Cardiac fibroblast (primary cell): ENCODE data around the gene DBF4B.

Experiments used
- DNase-seq, 2 donors: peaks; one replicate each; pipeline versions ENCODE4 v3.0.0 to v3.0.0-alpha.2; 2010; ENCODE audit warnings: low read depth in 2 of 2
- H3K4me3 ChIP-seq, 2 donors: replicated peaks in 1 of 2; 1 replicate in 1 of 2; 2 replicates in 1 of 2; pipeline ENCODE4 v1.5.1; 2011; ENCODE audit warnings: low read depth in 2 of 2, low read length in 2 of 2, mild to moderate bottlenecking in 2 of 2, moderate library complexity in 1 of 2
- CTCF ChIP-seq: IDR thresholded peaks from one replicate; pipeline ENCODE4 v1.5.1; 2011; ENCODE audit warnings: low read depth, mild to moderate bottlenecking, low read length, inconsistent platforms

Gene DBF4B

GRCh38 chr17:44769230-44769629, 60.8 kb downstream of the DBF4B start:
- H3K4me3 ChIP-seq: no peak overlapping the region
- DNase-seq: no peak
- no peak for TF ChIP-seq CTCF

GRCh38 chr17:44769647-44770084, 61.2 kb downstream of the DBF4B start:
- H3K4me3 ChIP-seq: no peak overlapping the region
- DNase-seq: no peak
- TF ChIP-seq CTCF: no peak

GRCh38 chr17:44770166-44770925, 61.9 kb downstream of the DBF4B start:
- no peak for TF ChIP-seq CTCF
- no peak for DNase-seq
- H3K4me3 ChIP-seq: no peak overlapping the region

- no peak for TF ChIP-seq CTCF
- H3K4me3 ChIP-seq: no peak overlapping the region
- DNase-seq: no peak
These were observed 64.0 kb downstream of the DBF4B start for GRCh38 chr17:44772308-44773045.

GRCh38 chr17:44773140-44773539, 64.7 kb downstream of the DBF4B start:
- no peak for DNase-seq
- no peak for TF ChIP-seq CTCF
- no peak overlapping the region for H3K4me3 ChIP-seq

GRCh38 chr17:44774271-44775135, 66.0 kb downstream of the DBF4B start:
- H3K4me3 ChIP-seq: peak overlapping the region; percentile 66 to 75
- TF ChIP-seq CTCF: peak; percentile 99
- DNase-seq: peak; percentile 73 to 77
